MM.1S (cell line): Measurements from ENCODE around the gene DYNC2H1.

Experiments used
- EZH2 ChIP-seq: fragments of 300-600 bp; sonication (generic); optimal IDR thresholded peaks from 2 replicates; pipeline ENCODE3; 2017; ENCODE audit warnings: low read depth, mild to moderate bottlenecking, antibody characterized with exemption, low read length, mixed read lengths
- EZH2phosphoT487 ChIP-seq: fragments of 300-600 bp; sonication (generic); IDR thresholded peaks from 2 replicates; pipeline ENCODE4 v1.6.1; 2018; ENCODE audit warnings: antibody characterized with exemption, low read length
- TF ChIP-seq, protein P1 (sequence below): fragments of 300-600 bp; sonication (generic); IDR thresholded peaks from 2 replicates; pipeline ENCODE4 v1.5.1; 2016; ENCODE audit warnings: antibody characterized with exemption, low read length, mixed read lengths

DNA sequence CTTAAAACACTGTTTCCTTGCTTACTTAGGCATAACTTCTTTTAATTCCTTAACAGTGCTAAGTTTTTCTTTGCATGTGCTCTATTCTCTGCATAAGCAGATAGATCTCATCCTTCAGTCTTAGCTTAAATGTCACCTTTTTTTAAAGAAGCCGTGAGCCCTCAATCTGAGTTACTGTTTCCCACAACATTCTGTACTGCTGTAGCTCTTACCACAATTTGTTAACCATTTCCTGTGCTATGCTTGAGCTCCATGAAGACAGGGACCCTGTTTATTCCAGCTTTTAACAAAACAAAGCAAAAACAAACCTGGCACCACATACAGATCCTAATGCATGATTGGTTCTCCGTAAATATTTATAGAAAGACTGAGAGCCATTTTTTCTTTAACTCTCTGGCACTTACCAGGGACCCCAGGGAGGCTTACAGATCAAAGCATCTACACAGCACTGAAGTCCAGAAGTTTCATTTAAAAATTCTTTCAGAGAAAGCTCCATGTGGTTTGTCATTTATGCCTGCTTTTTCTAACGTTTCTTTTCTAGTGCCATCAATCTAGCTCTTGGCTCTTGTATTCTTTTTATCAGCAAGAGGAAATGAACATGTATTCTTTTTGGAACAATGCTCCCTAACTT is 74.9 kb downstream of the DYNC2H1 start:
- TF ChIP-seq, protein P1, sequence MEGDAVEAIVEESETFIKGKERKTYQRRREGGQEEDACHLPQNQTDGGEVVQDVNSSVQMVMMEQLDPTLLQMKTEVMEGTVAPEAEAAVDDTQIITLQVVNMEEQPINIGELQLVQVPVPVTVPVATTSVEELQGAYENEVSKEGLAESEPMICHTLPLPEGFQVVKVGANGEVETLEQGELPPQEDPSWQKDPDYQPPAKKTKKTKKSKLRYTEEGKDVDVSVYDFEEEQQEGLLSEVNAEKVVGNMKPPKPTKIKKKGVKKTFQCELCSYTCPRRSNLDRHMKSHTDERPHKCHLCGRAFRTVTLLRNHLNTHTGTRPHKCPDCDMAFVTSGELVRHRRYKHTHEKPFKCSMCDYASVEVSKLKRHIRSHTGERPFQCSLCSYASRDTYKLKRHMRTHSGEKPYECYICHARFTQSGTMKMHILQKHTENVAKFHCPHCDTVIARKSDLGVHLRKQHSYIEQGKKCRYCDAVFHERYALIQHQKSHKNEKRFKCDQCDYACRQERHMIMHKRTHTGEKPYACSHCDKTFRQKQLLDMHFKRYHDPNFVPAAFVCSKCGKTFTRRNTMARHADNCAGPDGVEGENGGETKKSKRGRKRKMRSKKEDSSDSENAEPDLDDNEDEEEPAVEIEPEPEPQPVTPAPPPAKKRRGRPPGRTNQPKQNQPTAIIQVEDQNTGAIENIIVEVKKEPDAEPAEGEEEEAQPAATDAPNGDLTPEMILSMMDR: no peak
- TF ChIP-seq EZH2phosphoT487 (no peak), EZH2 (no peak)
